T-helper 1 cell treated with Interleukin-12 subunit alpha and Interleukin-12 subunit beta and Interleukin-4 antibody, amounts not matched to agents 30 μg/mL and 1 μg/mL, for 36 hours (primary cell): Measurements from ENCODE around the gene TGDS.

ENCODE experiments used
- H3K27ac Mint-ChIP-seq: one replicate; pipeline ENCODE4 v1.8.0; 2021; ENCODE audit warnings: mild to moderate bottlenecking, mixed read lengths
- H3K27me3 Mint-ChIP-seq: one replicate; pipeline ENCODE4 v1.8.0; 2021; ENCODE audit warnings: low read depth, mixed read lengths
- H3K36me3 Mint-ChIP-seq: one replicate; pipeline ENCODE4 v1.8.0; 2021; ENCODE audit warnings: low read depth, mixed read lengths
- H3K4me1 Mint-ChIP-seq: one replicate; pipeline ENCODE4 v1.8.0; 2021; ENCODE audit warnings: low read depth, mixed read lengths
- H3K4me3 Mint-ChIP-seq: one replicate; pipeline ENCODE4 v1.8.0; 2021; ENCODE audit warnings: mild to moderate bottlenecking, moderate library complexity, mixed read lengths
- H3K9me3 Mint-ChIP-seq: one replicate; pipeline ENCODE4 v1.8.0; 2021; ENCODE audit warnings: mixed read lengths

Gene TGDS

GRCh38 chr13:94524407-94524806, 71.5 kb downstream of the TGDS start:
- H3K27ac Mint-ChIP-seq: no peak overlapping the region
- H3K4me3 Mint-ChIP-seq: no peak overlapping the region
- H3K36me3 Mint-ChIP-seq: no peaks in the 10 kb centered on the region
- peaks cover 4% of the 10 kb centered on the region for H3K27me3 Mint-ChIP-seq
- H3K9me3 Mint-ChIP-seq: no peaks in the 10 kb centered on the region
- H3K4me1 Mint-ChIP-seq: no peaks in the 10 kb centered on the region
